Aorta (tissue), 5 donors: ENCODE measurements around the gene LMBR1L. TPM values are rescaled to one million over a fixed set of nuclear protein-coding genes. Genes with fewer than 3 reads are reported as not detected.
A peak's percentile ranks its signal among the peaks of the same experiment; 100 is the strongest.
"Not testable (repeated sequence)": the region's sequence is repeated elsewhere in the genome, so short reads cannot be mapped to it uniquely, and the experiment has no call there.

Experiments
- ATAC-seq: fragments of 200-7000 bp; cut with Tn5 transposase; one replicate; pipeline ENCODE4 v1.9.1; 2022; ENCODE audit warnings: moderate library complexity; ENCODE audit not compliant: low FRiP score
- DNase-seq, 2 donors: peaks; one replicate each; pipeline ENCODE4 v3.0.0-alpha.2; 2020
- H3K27ac ChIP-seq, 2 donors: one replicate each; pipeline ENCODE4 v1.5.1; 2013; ENCODE audit warnings: low read length in 2 of 2, mild to moderate bottlenecking in 2 of 2, moderate library complexity in 2 of 2, control low read depth in 1 of 2, inconsistent platforms in 1 of 2, low read depth in 1 of 2
- H3K27me3 ChIP-seq, 2 donors: one replicate each; pipeline ENCODE4 v1.6.1; 2013; ENCODE audit warnings: control low read depth in 1 of 2, low read length in 1 of 2, mild to moderate bottlenecking in 1 of 2, moderate library complexity in 1 of 2; ENCODE audit not compliant: insufficient read depth in 2 of 2, control insufficient read depth in 1 of 2
- H3K36me3 ChIP-seq, 2 donors: one replicate each; pipeline ENCODE4 v1.6.1; 2013; ENCODE audit warnings: control low read depth in 1 of 2, low read length in 1 of 2, mild to moderate bottlenecking in 1 of 2; ENCODE audit not compliant: insufficient read depth in 2 of 2, control insufficient read depth in 1 of 2
- H3K4me1 ChIP-seq, 2 donors: one replicate each; pipeline ENCODE4 v1.6.1; 2013; ENCODE audit warnings: low read length in 2 of 2, control low read depth in 1 of 2, mild to moderate bottlenecking in 1 of 2, moderate library complexity in 1 of 2; ENCODE audit not compliant: insufficient read depth in 2 of 2, control insufficient read depth in 1 of 2
- H3K4me3 ChIP-seq, 2 donors: one replicate each; pipeline ENCODE4 v1.5.1; 2013; ENCODE audit warnings: low read length in 2 of 2, control low read depth in 1 of 2, mild to moderate bottlenecking in 1 of 2
- H3K9me3 ChIP-seq: one replicate; pipeline ENCODE4 v1.6.1; 2013; ENCODE audit warnings: mild to moderate bottlenecking, low read length; ENCODE audit not compliant: control insufficient read depth
- WGBS, 2 donors: extraction: QIAGEN DNeasy Blood & Tissue Kit; methylation state at CpG; one replicate each; pipeline ENCODE4 v1.1.7; 2013; 5-methylcytosine and 5-hydroxymethylcytosine counted together
- intact Hi-C, 2 donors: fragments of 100-400 bp; cut with DNase I; formaldehyde crosslinking; loops; one replicate each; pipeline versions ENCODE4 v1.14.2 to v1.15.0; 2022
- polyA plus RNA-seq, 2 donors: library from polyadenylated mRNA; stranded (reverse); fragments of 200-250 nt; gene quantifications; one replicate each; pipeline ENCODE4 v1.2.3, GENCODE V29; 2013
- total RNA-seq, 2 donors: library from RNA; stranded (reverse); fragmentation: NEBNext Ultra II Directional; extraction: Animal tissue kit (Norgen Biotek cat#: 25700); gene quantifications; one replicate each; pipeline ENCODE4 v1.2.1, GENCODE V29; 2021
- donor health status: healthy with polysubstance abuse.
- donor health status: Bipolar disorder and iron deficiency.
- donor health status: DM: no; HTN: no; CAD: no.
- donor health status: DM: no; HTN: no; CAD: no.
- donor health status: DM: yes; HTN: yes; CAD: no.

The LMBR1L gene
- total and polyA plus RNA-seq, 4 donors = 5.6 to 160 (median 86.5) TPM

DNA sequence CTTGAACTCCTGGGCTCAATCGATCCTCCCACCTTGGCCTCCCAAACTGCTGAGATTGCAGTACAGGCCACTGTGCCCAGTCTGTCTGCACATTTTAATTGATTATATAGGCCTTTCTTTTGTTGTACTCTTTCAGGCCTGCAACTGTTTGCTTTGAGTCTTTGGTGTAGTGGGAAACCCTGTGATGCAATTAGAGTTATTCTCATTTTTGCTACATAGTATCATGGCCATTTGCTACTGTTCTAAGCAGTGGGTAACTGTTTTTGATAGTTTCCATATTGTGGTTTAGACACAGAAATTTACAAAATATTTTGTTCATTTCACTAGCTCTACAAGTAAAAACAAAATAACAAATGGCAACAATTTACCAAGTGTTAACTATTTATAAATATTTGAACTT is 26.8 kb upstream of the LMBR1L start:
- ATAC-seq (no peak), DNase-seq (no peak)
- no peaks in the 10 kb centered on the region for H3K27me3 ChIP-seq
- no peaks in the 10 kb centered on the region for H3K9me3 ChIP-seq
- no peaks in the 10 kb centered on the region for H3K36me3 ChIP-seq
- WGBS, 2 donors = 97 to 100% methylated on average over 1 of the region's 1 CpG
- intact Hi-C loops = loop anchor here in 1 of 2 donors (10.0 kb wide), 1 partner anchor 127 kb away; the partner anchor contains the start of gene TUBA1C
- no peak overlapping the region for H3K4me3 ChIP-seq
- H3K27ac ChIP-seq = no peak overlapping the region
- no peaks in the 10 kb centered on the region for H3K4me1 ChIP-seq

DNA sequence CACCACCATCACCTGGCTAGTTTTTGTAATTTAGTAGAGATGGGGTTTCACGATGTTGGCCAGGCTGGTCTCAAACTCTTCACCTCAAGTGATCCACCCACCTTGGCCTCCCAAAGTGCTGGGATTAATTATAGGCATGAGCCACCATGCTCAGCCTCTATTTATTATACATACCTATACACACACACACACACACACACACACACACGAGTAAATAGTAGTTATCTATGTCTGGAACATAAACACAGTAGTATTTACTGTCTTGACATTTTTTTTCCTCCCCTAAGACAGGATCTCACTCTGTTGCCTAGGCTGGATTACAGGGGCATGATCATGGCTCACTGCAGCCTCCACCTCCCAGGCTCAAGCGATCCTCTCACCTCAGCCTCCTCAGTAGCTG is 26.4 kb upstream of the LMBR1L start:
- intact Hi-C loops = loop anchor here in 1 of 2 donors (10.0 kb wide), 1 partner anchor 128 kb away; the partner anchor contains the start of gene TUBA1C
- not testable (repeated sequence) for H3K4me1 ChIP-seq, H3K9me3 ChIP-seq, H3K27ac ChIP-seq, H3K4me3 ChIP-seq, H3K36me3 ChIP-seq, H3K27me3 ChIP-seq, DNase-seq, ATAC-seq
- WGBS, 2 donors = 86 to 92% methylated on average over 3 of the region's 3 CpGs

DNA sequence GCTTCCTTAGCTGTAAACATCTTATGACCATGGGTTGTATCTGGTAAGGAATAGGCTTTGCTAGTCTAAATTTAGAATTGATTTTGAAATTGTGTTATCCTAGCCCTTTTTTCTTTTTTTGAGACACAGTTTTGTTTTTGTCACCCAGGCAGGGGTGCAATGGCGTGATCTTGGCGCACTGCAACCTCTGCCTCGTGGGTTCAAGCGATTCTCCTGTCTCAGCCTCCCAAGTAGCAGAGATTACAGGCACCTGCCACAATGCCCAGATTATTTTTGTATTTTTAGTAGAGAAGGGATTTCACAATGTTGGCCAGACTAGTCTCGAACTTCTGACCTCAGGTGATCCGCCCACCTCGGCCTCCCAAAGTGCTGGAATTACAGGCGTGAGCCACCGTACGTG is 22.9 kb upstream of the LMBR1L start:
- no peak for ATAC-seq
- Histone ChIP-seq H3K4me3 (peak overlapping the region in 1 of 2 donors; percentile 20), H3K36me3 (peaks cover 0 to 4% of the 10 kb centered on the region in 2 donors), H3K27ac (no peak overlapping the region), H3K27me3 (no peaks in the 10 kb centered on the region), H3K9me3 (no peaks in the 10 kb centered on the region), H3K4me1 (no peaks in the 10 kb centered on the region)
- intact Hi-C loops = loop anchor here (5.0 to 10.0 kb wide), 3 partner anchors 54 to 131 kb away; partner anchors contain the start of genes TUBA1A (in 2 of the 2), KMT2D (in 1 of the 2) and TUBA1C (in 1 of the 2)
- no peak for DNase-seq
- WGBS, 2 donors = 70 to 75% methylated on average over 10 of the region's 10 CpGs

DNA sequence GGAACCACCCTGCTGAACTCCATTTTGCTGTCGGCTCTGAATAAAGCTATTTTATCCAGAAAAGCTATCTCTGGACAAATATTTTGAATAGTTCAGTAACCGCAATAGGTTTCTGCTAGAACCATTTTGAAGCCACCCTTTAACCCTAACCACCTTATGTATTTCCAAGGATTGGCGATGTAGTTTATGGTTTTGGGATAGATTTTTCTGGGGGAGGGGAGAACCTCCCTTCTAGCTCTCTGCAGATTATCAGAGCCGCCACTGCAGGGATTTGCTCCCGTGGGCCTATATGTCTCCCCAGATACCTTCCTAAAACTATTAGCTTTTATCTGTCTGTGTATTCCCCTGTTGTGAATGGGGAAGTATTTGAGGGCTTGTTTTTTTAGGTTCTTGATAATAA is 22.4 kb upstream of the LMBR1L start:
- Histone ChIP-seq H3K4me3 (peak overlapping the region in 1 of 2 donors; percentile 36), H3K4me1 (no peaks in the 10 kb centered on the region), H3K27me3 (no peaks in the 10 kb centered on the region), H3K36me3 (peaks cover 0 to 4% of the 10 kb centered on the region in 2 donors), H3K27ac (peak overlapping the region in 1 of 2 donors; percentile 26), H3K9me3 (no peaks in the 10 kb centered on the region)
- 6 to 12% methylated on average over 5 of the region's 5 CpGs for whole genome bisulfite sequencing, 2 donors
- no peak for ATAC-seq
- intact Hi-C loops = loop anchor here (5.0 to 10.0 kb wide), 3 partner anchors 54 to 132 kb away; partner anchors contain the start of genes TUBA1A (in 2 of the 2), KMT2D (in 1 of the 2) and TUBA1C (in 1 of the 2)
- no peak for DNase-seq

DNA sequence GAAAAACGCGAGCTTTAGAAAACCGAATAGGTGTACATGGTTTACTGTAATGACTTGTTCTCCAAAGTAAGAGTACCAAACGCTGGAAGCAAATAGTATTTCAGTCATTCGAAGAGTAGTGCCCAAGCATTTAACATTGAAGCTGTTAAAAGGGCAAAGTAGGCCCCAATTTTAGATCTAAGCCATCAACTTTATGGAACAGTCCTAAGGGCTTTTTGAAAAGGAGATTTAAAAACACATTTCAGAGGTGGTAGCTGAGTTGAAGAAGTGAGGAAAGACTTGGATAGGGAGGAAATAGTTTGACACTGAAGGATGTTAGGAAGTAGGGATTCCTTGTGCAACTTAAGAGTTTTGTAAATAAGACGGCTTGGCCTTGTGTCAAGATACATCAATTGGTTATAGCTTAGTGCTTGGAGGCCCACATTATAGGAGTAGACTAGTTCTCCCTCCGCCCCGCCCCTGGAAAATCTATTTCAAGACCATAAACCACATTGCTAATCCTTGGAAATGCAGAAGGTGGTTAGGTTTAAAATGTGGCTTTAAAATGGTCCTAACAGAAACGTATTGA is 21.3 kb upstream of the LMBR1L start:
- intact Hi-C loops = loop anchor here (2.0 to 10.0 kb wide), 5 partner anchors 21 to 133 kb away; partner anchors contain the start of genes TUBA1A (in 2 of the 2), KMT2D (in 1 of the 2), LMBR1L (in 1 of the 2) and TUBA1C (in 1 of the 2)
- ATAC-seq (no peak), DNase-seq (no peak)
- H3K4me1 ChIP-seq = no peaks in the 10 kb centered on the region
- H3K27ac ChIP-seq = peak overlapping the region; percentile 42 to 88
- H3K27me3 ChIP-seq = no peaks in the 10 kb centered on the region
- H3K4me3 ChIP-seq = peak overlapping the region; percentile 72 to 98
- H3K9me3 ChIP-seq = no peaks in the 10 kb centered on the region
- H3K36me3 ChIP-seq = peaks cover 0 to 4% of the 10 kb centered on the region in 2 donors
- 5 to 7% methylated on average over 9 of the region's 9 CpGs for WGBS, 2 donors

GRCh38 chr12:49131051-49131893 is 20.6 kb upstream of the LMBR1L start, which contains the start of gene TUBA1B:
Gene TUBA1B (minus strand): TSS chr12:49131395. CDS start chr12:49131300, 95 bp downstream.
- peak within 1 kb of the TSS; percentile 72 to 98 for H3K4me3 ChIP-seq
- DNase-seq = peak; percentile 94 to 97
- H3K27me3 ChIP-seq = no peaks in the 10 kb centered on the region
- WGBS, 2 donors = 0% methylated on average over 54 to 79 of the region's 79 CpGs
- intact Hi-C loops = loop anchor here (2.0 to 10.0 kb wide), 5 partner anchors 20 to 134 kb away; partner anchors contain the start of genes TUBA1A (in 2 of the 2), KMT2D (in 1 of the 2), LMBR1L (in 1 of the 2) and TUBA1C (in 1 of the 2)
- H3K4me1 ChIP-seq = no peaks in the 10 kb centered on the region
- H3K36me3 ChIP-seq = peaks cover 0 to 4% of the 10 kb centered on the region in 2 donors
- peak; percentile 97 for ATAC-seq
- H3K27ac ChIP-seq = peak within 1 kb of the TSS; percentile 95 to 98
- H3K9me3 ChIP-seq = no peaks in the 10 kb centered on the region

DNA sequence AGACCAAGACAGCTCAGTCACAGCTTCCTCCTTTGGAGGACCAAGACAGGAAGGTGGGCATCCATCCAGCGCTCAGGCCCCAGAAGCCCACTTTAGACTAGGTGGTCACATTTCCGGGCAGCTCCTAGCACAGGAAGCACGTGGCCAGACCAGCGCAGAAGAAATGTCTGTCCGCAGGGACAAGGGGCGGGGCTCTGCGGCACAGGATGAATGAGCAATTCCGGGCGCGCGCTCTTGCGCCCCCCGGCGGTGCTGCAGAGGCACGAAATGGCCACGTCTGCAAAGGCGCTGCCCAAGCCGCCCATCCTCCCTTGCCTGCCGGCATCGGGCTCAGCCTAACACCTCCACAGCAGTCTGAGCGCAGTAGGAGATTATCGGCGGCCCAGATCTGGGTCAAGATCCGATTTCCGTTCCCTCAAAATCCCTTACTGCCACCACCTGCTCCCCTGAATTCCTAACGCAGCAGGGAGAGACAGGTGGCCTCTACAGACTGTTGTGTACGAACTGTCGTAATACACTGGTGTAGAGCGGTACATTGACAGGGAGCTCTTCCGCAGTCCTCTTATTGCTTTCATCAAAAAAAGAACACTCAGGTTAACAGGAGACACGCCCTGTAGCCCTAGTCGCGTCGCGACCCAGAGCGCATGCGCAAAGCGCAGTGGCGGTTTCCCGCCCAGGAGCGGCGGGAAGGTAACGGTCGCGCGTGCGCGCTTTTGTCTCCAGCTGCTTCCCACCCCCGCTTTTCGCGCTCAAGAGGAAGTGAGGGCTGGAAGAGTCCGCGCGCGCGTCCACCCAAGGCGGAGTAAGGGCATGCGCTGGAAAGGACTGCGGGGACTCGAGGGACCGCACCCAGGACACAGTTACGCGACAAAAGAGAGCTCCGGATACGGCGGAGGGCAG is 19.8 kb upstream of the LMBR1L start:
- WGBS, 2 donors = 1% methylated on average over 60 to 66 of the region's 66 CpGs
- no peaks in the 10 kb centered on the region for H3K27me3 ChIP-seq
- peak overlapping the region; percentile 95 to 98 for H3K27ac ChIP-seq
- H3K4me3 ChIP-seq = peak overlapping the region; percentile 69 to 98
- H3K36me3 ChIP-seq = peaks cover 0 to 4% of the 10 kb centered on the region in 2 donors
- no peaks in the 10 kb centered on the region for H3K9me3 ChIP-seq
- no peaks in the 10 kb centered on the region for H3K4me1 ChIP-seq
- ATAC-seq (peak; percentile 95), DNase-seq (peak; percentile 97 to 98)
- intact Hi-C loops = loop anchor here (2.0 to 10.0 kb wide), 5 partner anchors 20 to 134 kb away; partner anchors contain the start of genes TUBA1A (in 2 of the 2), KMT2D (in 1 of the 2), LMBR1L (in 1 of the 2) and TUBA1C (in 1 of the 2)
